Panc1 (cell line): ENCODE measurements around the gene DHRSX.

Source experiments
- POLR2AphosphoS5 ChIP-seq: IDR thresholded peaks from 2 replicates; pipeline ENCODE4 v1.6.1; 2012; ENCODE audit warnings: mild to moderate bottlenecking, low read depth, low read length, moderate library complexity
- TF ChIP-seq, protein P1 (sequence below): fragments of 450-650 bp; IDR thresholded peaks from 2 replicates; pipeline ENCODE4 v1.5.1; 2017; ENCODE audit warnings: mild to moderate bottlenecking

- TF ChIP-seq, protein P1, sequence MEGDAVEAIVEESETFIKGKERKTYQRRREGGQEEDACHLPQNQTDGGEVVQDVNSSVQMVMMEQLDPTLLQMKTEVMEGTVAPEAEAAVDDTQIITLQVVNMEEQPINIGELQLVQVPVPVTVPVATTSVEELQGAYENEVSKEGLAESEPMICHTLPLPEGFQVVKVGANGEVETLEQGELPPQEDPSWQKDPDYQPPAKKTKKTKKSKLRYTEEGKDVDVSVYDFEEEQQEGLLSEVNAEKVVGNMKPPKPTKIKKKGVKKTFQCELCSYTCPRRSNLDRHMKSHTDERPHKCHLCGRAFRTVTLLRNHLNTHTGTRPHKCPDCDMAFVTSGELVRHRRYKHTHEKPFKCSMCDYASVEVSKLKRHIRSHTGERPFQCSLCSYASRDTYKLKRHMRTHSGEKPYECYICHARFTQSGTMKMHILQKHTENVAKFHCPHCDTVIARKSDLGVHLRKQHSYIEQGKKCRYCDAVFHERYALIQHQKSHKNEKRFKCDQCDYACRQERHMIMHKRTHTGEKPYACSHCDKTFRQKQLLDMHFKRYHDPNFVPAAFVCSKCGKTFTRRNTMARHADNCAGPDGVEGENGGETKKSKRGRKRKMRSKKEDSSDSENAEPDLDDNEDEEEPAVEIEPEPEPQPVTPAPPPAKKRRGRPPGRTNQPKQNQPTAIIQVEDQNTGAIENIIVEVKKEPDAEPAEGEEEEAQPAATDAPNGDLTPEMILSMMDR, result no peak
- TF ChIP-seq POLR2AphosphoS5, result no peak
These were observed 112.1 kb downstream of the DHRSX start for GRCh38 chrX:2388669-2389068.
